Measurements from ENCODE around the gene RRAS2.

RRAS2 gene

DNA sequence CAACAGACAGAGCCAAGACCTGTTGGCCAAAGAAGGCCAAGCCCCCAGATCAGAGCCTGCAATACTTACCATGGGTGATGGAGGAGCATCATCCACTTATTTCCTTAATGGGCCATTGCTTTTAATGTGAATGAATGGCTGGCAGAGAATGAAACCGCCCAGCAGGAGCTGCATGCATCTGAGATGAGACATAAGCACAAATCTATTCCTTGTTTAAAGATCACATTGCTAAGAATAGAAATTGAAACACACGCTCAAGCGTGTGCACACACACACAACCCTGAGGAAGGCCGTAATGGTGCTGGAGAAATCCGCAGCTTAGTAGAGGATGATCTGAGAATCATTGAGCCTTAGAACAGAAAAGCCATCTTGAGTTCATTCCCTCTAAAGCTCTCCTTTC is 5.3 kb upstream of the RRAS2 start:
- TF ChIP-seq, protein P1, sequence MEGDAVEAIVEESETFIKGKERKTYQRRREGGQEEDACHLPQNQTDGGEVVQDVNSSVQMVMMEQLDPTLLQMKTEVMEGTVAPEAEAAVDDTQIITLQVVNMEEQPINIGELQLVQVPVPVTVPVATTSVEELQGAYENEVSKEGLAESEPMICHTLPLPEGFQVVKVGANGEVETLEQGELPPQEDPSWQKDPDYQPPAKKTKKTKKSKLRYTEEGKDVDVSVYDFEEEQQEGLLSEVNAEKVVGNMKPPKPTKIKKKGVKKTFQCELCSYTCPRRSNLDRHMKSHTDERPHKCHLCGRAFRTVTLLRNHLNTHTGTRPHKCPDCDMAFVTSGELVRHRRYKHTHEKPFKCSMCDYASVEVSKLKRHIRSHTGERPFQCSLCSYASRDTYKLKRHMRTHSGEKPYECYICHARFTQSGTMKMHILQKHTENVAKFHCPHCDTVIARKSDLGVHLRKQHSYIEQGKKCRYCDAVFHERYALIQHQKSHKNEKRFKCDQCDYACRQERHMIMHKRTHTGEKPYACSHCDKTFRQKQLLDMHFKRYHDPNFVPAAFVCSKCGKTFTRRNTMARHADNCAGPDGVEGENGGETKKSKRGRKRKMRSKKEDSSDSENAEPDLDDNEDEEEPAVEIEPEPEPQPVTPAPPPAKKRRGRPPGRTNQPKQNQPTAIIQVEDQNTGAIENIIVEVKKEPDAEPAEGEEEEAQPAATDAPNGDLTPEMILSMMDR (IDR thresholded peaks at IDR 0.05; ENCODE audit: low read depth, low read length, missing control alignments): no peak
- DNase-seq (ENCODE audit: low read depth): peak; percentile 74
- in situ Hi-C loops (cut with HindIII; ENCODE audit: low sequenced_read_pairs): no loop called here
- no peak overlapping the region for H3K4me3 ChIP-seq (ENCODE audit: low read depth, low read length)

DNA sequence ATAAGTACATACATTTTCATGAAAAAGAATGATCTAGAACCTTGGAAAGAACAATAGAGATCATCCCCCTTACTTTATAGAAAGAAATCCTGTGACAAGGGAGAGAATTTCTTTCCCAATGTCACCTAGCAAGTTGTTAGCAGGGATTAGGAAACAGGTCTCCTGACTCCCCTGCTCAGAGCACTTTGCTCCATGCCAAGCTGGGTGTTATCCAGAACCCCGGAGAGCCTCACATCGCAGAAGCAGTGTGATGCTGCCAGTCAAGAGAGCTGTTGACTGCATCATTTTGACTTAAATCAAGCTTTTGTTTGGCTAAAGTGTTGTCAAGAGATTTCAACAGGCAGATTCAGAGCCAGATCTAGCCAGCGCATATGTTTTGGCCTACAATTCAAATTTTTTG is 3.6 kb upstream of the RRAS2 start:
- DNase-seq (ENCODE audit: low read depth): no peak
- in situ Hi-C loops (cut with HindIII; ENCODE audit: low sequenced_read_pairs): no loop called here
- TF ChIP-seq, protein P1 (IDR thresholded peaks at IDR 0.05; ENCODE audit: low read depth, low read length, missing control alignments): no peak
- no peak overlapping the region for H3K4me3 ChIP-seq (ENCODE audit: low read depth, low read length)

DNA sequence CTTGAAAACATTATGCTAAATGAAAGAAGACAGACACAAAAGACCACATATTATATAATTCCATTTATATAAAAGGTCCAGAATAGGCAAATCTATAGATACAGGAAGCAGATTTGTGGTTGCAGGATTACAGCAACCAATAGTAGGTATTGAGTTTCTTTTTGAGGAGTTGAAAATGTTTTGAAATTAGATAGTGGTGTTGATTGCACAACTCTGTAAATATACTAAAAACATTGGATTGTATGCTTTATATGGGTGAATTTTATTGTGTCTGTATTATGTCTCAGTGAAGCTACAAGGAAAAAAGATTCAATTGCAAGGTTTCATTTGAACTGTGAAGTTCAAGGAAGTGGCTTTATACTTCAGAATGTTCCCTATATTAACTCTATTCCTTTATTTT is 3.0 kb upstream of the RRAS2 start:
- TF ChIP-seq, protein P1 (IDR thresholded peaks at IDR 0.05; ENCODE audit: low read depth, low read length, missing control alignments): no peak
- DNase-seq (ENCODE audit: low read depth): no peak
- H3K4me3 ChIP-seq (ENCODE audit: low read depth, low read length): no peak overlapping the region
- in situ Hi-C loops (cut with HindIII; ENCODE audit: low sequenced_read_pairs): no loop called here

DNA sequence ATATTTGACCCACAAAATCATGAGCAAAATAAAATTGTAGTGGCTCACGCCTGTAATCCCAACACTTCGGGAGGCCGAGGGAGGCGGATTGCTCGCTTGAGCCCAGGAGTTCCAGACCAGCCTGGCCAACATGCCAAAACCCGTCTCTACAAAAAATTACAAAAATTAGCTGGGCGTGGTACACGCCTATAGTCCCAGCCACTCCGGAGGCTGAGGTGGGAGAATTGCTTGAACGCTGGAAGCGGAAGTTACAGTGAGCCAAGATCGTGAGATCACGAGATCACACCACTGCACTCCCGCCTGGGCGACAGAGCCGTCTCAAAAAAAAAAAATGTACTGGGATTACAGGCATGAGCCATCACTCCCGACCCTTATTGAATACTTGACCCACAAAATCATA is 2.0 kb upstream of the RRAS2 start:
- TF ChIP-seq, protein P1 (IDR thresholded peaks at IDR 0.05; ENCODE audit: low read depth, low read length, missing control alignments): no peak
- in situ Hi-C loops (cut with HindIII; ENCODE audit: low sequenced_read_pairs): no loop called here

DNA sequence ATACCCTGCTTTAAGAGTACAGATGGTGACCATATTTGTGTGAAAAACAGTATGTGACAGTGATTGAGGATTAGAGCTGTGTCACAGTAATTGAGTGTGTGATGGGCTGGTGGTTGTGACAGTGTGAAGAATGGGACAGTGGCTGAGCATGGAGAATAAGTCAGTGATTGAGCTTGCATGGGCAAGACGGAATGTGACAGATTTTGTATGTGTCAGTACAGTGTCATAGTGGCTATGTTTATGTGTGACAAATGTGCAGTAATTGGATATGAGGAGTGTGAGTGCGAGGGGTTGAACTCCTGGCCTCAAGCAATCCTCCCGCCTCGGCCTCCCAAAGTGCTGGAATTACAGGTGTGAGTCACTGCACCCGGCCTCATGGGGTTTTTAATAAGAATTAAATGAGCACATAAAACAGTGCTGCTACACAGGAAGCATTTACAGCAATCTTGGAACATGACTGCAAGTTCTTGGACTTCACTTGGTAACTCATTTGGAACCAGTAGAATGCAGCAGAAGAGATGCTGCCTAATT is 583 bp upstream of the RRAS2 start:
- TF ChIP-seq, protein P1 (IDR thresholded peaks at IDR 0.05; ENCODE audit: low read depth, low read length, missing control alignments): no peak
- in situ Hi-C loops (cut with HindIII; ENCODE audit: low sequenced_read_pairs): no loop called here
- H3K4me3 ChIP-seq (ENCODE audit: low read depth, low read length): peak overlapping the region; percentile 81
- DNase-seq (ENCODE audit: low read depth): no peak

More for the DNA sequence above, 2.0 kb upstream of the RRAS2 start:
- no peak for DNase-seq (ENCODE audit: low read depth)
- no peak overlapping the region for H3K4me3 ChIP-seq (ENCODE audit: low read depth, low read length)

DNA sequence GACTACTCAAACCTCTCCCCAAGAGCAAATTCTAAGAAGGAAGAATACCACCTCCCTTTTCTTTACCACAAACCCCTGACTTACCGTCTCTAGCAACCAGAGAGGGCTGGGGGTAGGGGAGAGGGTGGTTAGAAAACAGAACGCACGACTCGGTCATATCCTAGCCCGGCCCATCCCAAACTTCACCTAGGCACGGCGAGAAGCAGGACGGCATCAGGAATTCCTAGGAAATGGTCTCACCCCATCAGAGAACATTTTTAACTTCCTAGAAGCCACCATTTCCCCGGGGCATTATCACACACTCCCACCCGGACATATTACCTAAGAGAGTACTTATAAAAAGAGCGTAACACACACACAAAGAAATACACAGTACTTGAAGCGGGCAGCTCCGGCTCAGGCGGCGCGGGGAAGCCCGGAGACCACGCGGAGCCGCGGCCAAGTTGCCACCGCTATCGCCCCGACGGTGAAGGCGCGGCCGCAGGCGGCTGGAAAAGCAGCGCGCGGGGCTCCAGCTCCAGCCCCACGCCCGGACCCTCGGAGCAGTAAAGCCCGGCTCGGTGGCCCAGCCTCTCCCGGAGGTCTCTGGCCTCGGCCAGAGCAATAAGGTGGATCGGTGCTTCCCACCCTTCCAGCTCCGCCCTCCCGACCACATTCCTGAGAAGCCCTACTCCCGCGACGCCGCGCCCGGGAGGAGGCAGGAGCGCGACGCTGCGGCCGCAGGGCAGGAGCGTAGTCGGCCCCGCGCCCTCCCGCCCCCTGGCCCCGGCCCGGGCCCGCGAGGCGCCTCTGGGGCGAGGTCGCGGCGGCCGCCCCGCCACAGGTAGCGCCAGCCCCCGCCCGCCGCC is 878 bp downstream of the RRAS2 start:
- TF ChIP-seq, protein P1 (IDR thresholded peaks at IDR 0.05; ENCODE audit: low read depth, low read length, missing control alignments): no peak
- peak overlapping the region; percentile 81 for H3K4me3 ChIP-seq (ENCODE audit: low read depth, low read length)
- peak; percentile 20 for DNase-seq (ENCODE audit: low read depth)
- in situ Hi-C loops (cut with HindIII; ENCODE audit: low sequenced_read_pairs): no loop called here
